ENCODE results near the gene ROBO1.
"Not testable (repeated sequence)": the region's sequence is repeated elsewhere in the genome, so short reads cannot be mapped to it uniquely, and the experiment has no call there.

The ROBO1 gene

GRCh38 chr3:78765671-78766485 lies 1001.9 kb downstream of the ROBO1 start:
- DNase-seq = no peak

GRCh38 chr3:78764634-78765033 lies 1003.2 kb downstream of the ROBO1 start:
- DNase-seq = no peak

- DNase-seq = no peak
Observed at GRCh38 chr3:78762121-78762520, 1005.7 kb downstream of the ROBO1 start.

- DNase-seq = no peak
Observed at GRCh38 chr3:78761126-78761525, 1006.7 kb downstream of the ROBO1 start.

DNA sequence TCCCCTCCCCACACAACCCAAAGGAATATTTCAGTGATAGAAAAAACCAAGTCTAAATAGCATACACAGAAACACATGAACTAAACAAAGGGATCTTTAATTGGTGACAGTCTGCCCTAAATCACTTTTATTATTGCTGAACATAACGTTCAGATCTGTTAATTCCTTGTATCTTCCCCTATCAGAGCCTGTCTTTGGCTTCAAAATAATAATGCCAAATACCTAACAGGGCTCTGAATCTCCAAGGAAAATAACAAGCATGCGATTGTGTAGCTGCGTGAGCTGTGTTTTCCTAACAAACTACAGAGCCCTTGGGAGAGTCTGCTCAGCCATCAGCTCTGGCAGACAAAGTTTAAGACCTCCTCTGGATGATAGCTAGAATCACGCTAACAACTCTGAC lies 1010.1 kb downstream of the ROBO1 start:
- no peak for DNase-seq

- DNase-seq = no peak
Observed at GRCh38 chr3:78754066-78754743, 1013.6 kb downstream of the ROBO1 start.

- DNase-seq = no peak
Observed at GRCh38 chr3:78751266-78751665, 1016.5 kb downstream of the ROBO1 start.

GRCh38 chr3:78750291-78750690 lies 1017.5 kb downstream of the ROBO1 start:
- DNase-seq = not testable (repeated sequence)

- no peak for DNase-seq
Observed at GRCh38 chr3:78749056-78749455, 1018.7 kb downstream of the ROBO1 start.

GRCh38 chr3:78745847-78746246 lies 1022.0 kb downstream of the ROBO1 start:
- no peak for DNase-seq

DNA sequence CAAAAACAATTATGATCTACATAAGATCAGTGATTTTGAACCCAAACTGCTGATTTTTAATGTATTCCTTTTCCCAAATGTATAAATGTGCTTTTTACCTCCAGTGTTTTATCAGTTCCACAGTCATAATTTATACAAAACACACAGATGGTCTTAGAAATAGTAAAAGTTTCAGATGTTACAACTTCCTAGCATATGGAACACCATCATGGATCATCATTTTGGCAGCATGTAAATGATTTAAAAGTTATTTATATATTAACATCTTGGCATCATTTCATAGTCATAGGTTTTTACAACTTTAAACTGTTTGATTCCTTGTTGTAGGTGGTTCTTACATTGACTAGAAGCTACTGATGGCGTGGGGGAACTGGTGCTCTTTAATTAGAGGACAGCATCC lies 1025.3 kb downstream of the ROBO1 start:
- no peak for DNase-seq

DNA sequence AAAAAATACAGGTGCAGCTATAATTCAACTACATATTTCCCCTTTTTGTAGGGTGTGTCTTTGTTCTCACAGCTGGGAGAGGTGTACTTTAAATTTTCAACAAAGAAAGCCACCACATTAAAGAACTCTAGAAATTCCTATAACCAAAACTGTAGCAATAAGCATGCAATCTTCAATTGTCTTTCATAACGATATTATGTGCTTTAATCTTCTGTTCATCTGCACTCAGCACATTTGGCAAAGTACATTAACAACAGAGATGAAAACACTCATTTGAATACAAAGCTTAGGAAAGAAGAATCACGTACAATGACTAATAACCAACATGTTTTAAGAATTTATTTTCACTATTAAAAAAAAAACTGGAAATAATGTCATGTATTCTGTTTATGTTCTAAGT lies 1025.8 kb downstream of the ROBO1 start:
- no peak for DNase-seq

DNA sequence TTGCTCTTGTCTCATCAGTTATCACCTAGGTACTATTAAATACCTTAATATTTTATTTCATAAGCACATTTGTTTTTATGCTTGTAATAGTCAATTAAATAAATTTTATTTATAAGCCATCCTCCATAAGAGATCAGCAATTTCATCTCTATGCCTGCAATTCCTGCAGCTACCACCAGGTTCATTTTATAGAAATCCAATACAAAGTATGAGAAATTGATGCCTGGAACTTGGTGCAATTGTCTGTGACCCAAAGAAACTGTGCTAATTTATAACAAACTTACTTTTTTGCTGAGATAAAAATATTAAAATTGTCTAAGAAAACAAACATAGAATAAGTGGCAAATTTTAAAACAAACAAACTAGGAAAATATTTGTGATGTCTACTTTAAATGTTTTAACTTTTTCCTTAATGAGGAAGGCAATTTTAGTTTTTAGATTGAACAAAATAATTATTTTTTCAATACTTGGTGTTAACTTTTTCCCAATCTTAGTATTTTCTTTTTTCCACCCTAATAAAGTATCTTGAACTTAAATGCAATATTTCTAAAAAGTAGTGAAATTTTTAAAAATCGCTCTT lies 1026.6 kb downstream of the ROBO1 start:
- no peak for DNase-seq

DNA sequence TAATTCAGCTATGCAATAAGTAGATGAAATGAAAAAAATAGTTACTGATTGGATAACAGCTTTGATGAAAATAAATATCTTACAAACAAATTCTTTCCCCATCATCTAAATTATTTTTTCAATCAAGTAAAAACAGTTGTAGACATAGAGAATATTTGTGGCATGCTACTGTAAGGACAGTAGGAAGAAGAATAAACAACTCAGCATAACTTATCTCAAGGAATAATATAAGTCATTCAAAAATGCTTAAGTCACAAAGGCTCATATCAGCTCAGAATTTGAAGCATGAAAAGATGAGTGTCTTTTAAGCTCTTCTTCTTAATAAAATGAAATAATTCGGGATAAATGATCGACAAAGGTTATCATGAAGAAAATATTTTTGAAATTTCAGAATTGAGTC lies 1029.0 kb downstream of the ROBO1 start:
- no peak for DNase-seq

GRCh38 chr3:78737988-78738387 lies 1029.8 kb downstream of the ROBO1 start:
- no peak for DNase-seq

- DNase-seq = no peak
Observed at GRCh38 chr3:78736863-78737262, 1030.9 kb downstream of the ROBO1 start.

DNA sequence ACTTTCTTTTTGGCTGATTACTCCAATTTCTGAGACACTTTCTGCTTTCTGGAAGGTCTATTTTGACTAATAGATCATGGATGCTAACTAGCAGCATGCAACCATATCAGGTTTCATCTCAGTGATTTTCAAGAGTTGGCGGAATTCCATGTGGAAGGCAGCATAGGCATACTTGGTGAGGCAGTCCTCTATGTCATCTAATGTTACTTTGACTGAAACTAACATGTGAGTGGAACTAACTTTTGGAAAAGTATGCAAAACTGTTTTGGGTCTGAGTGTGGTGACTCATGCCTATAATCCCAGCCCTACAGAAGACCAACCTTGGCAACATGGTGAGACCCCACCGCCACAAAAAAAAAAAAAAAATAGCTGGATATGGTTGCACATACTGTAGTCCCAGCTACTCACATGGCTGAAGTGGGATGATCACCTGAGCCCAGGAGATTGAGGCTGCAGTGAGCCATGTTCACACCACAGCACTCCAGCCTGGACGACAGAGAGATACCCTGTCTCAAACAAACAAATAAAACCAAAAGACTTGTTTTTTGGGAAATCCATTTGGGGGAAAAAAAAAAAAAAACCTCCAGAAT lies 1033.7 kb downstream of the ROBO1 start:
- no peak for DNase-seq

DNA sequence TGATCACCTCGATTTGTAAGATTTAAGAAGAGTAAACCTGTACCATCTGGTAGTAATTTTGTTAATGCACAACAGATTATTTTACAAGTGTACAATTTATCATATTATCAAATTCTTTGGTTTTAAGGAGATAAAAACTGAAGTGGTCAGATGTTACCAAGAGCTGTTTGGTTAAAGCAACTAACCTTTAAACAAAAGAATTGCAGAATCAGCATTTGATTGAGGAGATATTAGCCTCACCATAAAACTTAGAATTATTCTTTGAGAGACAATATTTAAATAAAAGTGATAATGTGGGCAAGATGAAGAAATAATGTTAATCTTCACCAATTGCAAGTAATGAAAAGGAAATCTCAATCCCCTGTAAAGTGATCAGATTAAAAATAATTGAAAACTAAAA lies 1034.9 kb downstream of the ROBO1 start:
- DNase-seq = no peak

- DNase-seq = no peak
Observed at GRCh38 chr3:78732471-78732870, 1035.3 kb downstream of the ROBO1 start.

- no peak for DNase-seq
Observed at GRCh38 chr3:78729946-78730345, 1037.9 kb downstream of the ROBO1 start.

GRCh38 chr3:78728406-78729145 lies 1039.2 kb downstream of the ROBO1 start:
- DNase-seq = no peak

- no peak for DNase-seq
Observed at GRCh38 chr3:78726545-78726944, 1041.3 kb downstream of the ROBO1 start.

DNA sequence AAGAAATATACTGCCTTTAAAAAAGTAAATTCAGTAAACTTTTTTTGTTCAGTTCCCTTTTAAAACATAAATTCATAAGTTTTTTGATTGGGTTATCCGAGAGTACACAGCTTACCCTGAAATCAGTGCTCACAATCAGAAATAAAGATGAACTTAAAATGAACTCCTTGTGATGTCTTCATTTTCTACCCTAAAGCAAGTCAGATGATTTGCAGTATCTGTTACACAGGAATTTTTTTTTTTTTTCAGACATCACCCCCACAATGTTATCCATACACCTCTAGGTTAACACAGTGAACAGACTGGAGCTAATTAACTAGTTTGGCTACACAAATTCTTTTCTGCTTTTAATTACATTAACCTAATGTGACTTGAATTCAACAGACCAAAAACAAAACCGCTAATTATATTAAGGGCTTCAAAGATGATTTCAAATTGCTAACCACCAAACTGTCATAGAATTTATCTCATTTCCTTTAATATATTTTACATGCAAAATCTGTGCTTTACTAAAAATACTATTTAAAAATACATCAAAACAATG lies 1042.0 kb downstream of the ROBO1 start:
- DNase-seq = no peak
